ENCODE results near the gene DSG4.

The DSG4 gene

GRCh38 chr18:31450409-31450808 lies 73.8 kb downstream of the DSG4 start:
- DNase-seq: no peak

GRCh38 chr18:31451625-31452024 lies 75.0 kb downstream of the DSG4 start:
- DNase-seq: no peak

GRCh38 chr18:31454066-31454708 lies 77.6 kb downstream of the DSG4 start:
- DNase-seq: no peak
